T-helper 17 cell (primary cell): ENCODE measurements around the gene TULP1. TPM values are rescaled to one million over a fixed set of nuclear protein-coding genes. Genes with fewer than 3 reads are reported as not detected.
A peak's percentile ranks its signal among the peaks of the same experiment; 100 is the strongest.
"Not testable (repeated sequence)": the region's sequence is repeated elsewhere in the genome, so short reads cannot be mapped to it uniquely, and the experiment has no call there.

ENCODE experiments used
- ATAC-seq: fragments of 150-1000 bp; cut with Tn5 transposase; 2 replicates; pipeline ENCODE4 v1.10.0; 2021; ENCODE audit warnings: mild to moderate bottlenecking, moderate library complexity
- DNase-seq, 3 donors: peaks; one replicate each; pipeline versions ENCODE4 v3.0.0 to v3.0.0-alpha.2; 2020 to 2021
- H3K9me3 ChIP-seq: one replicate; pipeline ENCODE4 v1.7.0; 2013; ENCODE audit warnings: low read length, mild to moderate bottlenecking; ENCODE audit not compliant: control insufficient read depth, poor library complexity, severe bottlenecking
- H3K27ac Mint-ChIP-seq: one replicate; pipeline ENCODE4 v1.8.0; 2022; ENCODE audit warnings: mild to moderate bottlenecking, moderate library complexity, mixed read lengths
- H3K27me3 Mint-ChIP-seq: one replicate; pipeline ENCODE4 v1.8.0; 2022; ENCODE audit warnings: mixed read lengths
- H3K36me3 Mint-ChIP-seq: one replicate; pipeline ENCODE4 v1.8.0; 2022; ENCODE audit warnings: low read depth, mixed read lengths
- H3K4me1 Mint-ChIP-seq: one replicate; pipeline ENCODE4 v1.8.0; 2022; ENCODE audit warnings: mild to moderate bottlenecking, mixed read lengths
- H3K4me3 Mint-ChIP-seq: one replicate; pipeline ENCODE4 v1.8.0; 2022; ENCODE audit warnings: mild to moderate bottlenecking, moderate library complexity, mixed read lengths
- total RNA-seq, 4 donors: library from RNA in 2 of 4; stranded (reverse) in 2 of 4; gene quantifications; one replicate each; pipeline ENCODE4 v1.2.3 and lab custom pipeline; 2022 to 2026

TULP1 gene
- total RNA-seq, 2 donors from 2014 or later: not detected

GRCh38 chr6:35539223-35539622 lies 26.5 kb upstream of the TULP1 start:
- Mint-ChIP-seq H3K4me1 (peaks cover 4% of the 10 kb centered on the region), H3K27ac (no peak overlapping the region), H3K27me3 (peaks cover 6% of the 10 kb centered on the region), H3K36me3 (peaks cover 2% of the 10 kb centered on the region), H3K4me3 (no peak overlapping the region)
- DNase-seq (no peak), ATAC-seq (no peak)
- H3K9me3 ChIP-seq: no peaks in the 10 kb centered on the region

GRCh38 chr6:35535847-35536246 lies 23.2 kb upstream of the TULP1 start:
- not testable (repeated sequence) for H3K27me3 Mint-ChIP-seq, DNase-seq, ATAC-seq, H3K27ac Mint-ChIP-seq, H3K36me3 Mint-ChIP-seq, H3K4me3 Mint-ChIP-seq, H3K9me3 ChIP-seq, H3K4me1 Mint-ChIP-seq

GRCh38 chr6:35534407-35535170 lies 21.9 kb upstream of the TULP1 start:
- Mint-ChIP-seq H3K27me3 (peaks cover 9% of the 10 kb centered on the region), H3K36me3 (peaks cover 2% of the 10 kb centered on the region), H3K27ac (no peak overlapping the region), H3K4me3 (no peak overlapping the region), H3K4me1 (peaks cover 8% of the 10 kb centered on the region)
- ATAC-seq (no peak), DNase-seq (no peak)
- H3K9me3 ChIP-seq: no peaks in the 10 kb centered on the region

GRCh38 chr6:35533981-35534380 lies 21.3 kb upstream of the TULP1 start:
- DNase-seq: no peak
- Mint-ChIP-seq H3K27ac (no peak overlapping the region), H3K4me3 (no peak overlapping the region), H3K36me3 (peaks cover 2% of the 10 kb centered on the region), H3K27me3 (peaks cover 9% of the 10 kb centered on the region), H3K4me1 (peaks cover 8% of the 10 kb centered on the region)
- H3K9me3 ChIP-seq: no peaks in the 10 kb centered on the region
- no peak for ATAC-seq

- peaks cover 8% of the 10 kb centered on the region for H3K4me1 Mint-ChIP-seq
- no peak overlapping the region for H3K27ac Mint-ChIP-seq
- H3K27me3 Mint-ChIP-seq: peaks cover 9% of the 10 kb centered on the region
- H3K36me3 Mint-ChIP-seq: peaks cover 2% of the 10 kb centered on the region
- ATAC-seq (no peak), DNase-seq (no peak)
- no peaks in the 10 kb centered on the region for H3K9me3 ChIP-seq
- no peak overlapping the region for H3K4me3 Mint-ChIP-seq
Observed at GRCh38 chr6:35532126-35532525, 19.4 kb upstream of the TULP1 start.

- Mint-ChIP-seq H3K27ac (no peak overlapping the region), H3K4me1 (peaks cover 16% of the 10 kb centered on the region), H3K36me3 (no peaks in the 10 kb centered on the region), H3K27me3 (no peaks in the 10 kb centered on the region), H3K4me3 (no peak overlapping the region)
- H3K9me3 ChIP-seq: no peaks in the 10 kb centered on the region
- DNase-seq (no peak), ATAC-seq (no peak)
Observed at GRCh38 chr6:35524380-35525020, 11.8 kb upstream of the TULP1 start.

GRCh38 chr6:35522660-35523658 lies 10.3 kb upstream of the TULP1 start:
- ATAC-seq (peak; percentile 93), DNase-seq (peak; percentile 61 to 63 (median 63))
- Mint-ChIP-seq H3K4me3 (peak overlapping the region; percentile 62), H3K36me3 (no peaks in the 10 kb centered on the region), H3K4me1 (peaks cover 16% of the 10 kb centered on the region), H3K27me3 (no peaks in the 10 kb centered on the region), H3K27ac (peak overlapping the region; percentile 78)
- no peaks in the 10 kb centered on the region for H3K9me3 ChIP-seq

GRCh38 chr6:35522151-35522550 lies 9.5 kb upstream of the TULP1 start:
- H3K27ac Mint-ChIP-seq: peak overlapping the region; percentile 78
- H3K4me1 Mint-ChIP-seq: peaks cover 16% of the 10 kb centered on the region
- no peaks in the 10 kb centered on the region for H3K36me3 Mint-ChIP-seq
- no peaks in the 10 kb centered on the region for H3K9me3 ChIP-seq
- ATAC-seq (no peak), DNase-seq (no peak)
- H3K4me3 Mint-ChIP-seq: no peak overlapping the region
- no peaks in the 10 kb centered on the region for H3K27me3 Mint-ChIP-seq

GRCh38 chr6:35521235-35521634 lies 8.5 kb upstream of the TULP1 start:
- H3K4me3 Mint-ChIP-seq: no peak overlapping the region
- H3K36me3 Mint-ChIP-seq: no peaks in the 10 kb centered on the region
- ATAC-seq (no peak), DNase-seq (no peak)
- H3K4me1 Mint-ChIP-seq: peaks cover 16% of the 10 kb centered on the region
- no peak overlapping the region for H3K27ac Mint-ChIP-seq
- no peaks in the 10 kb centered on the region for H3K9me3 ChIP-seq
- H3K27me3 Mint-ChIP-seq: no peaks in the 10 kb centered on the region

GRCh38 chr6:35519313-35520015 lies 6.8 kb upstream of the TULP1 start:
- DNase-seq (no peak), ATAC-seq (no peak)
- Mint-ChIP-seq H3K4me3 (no peak overlapping the region), H3K4me1 (peaks cover 16% of the 10 kb centered on the region), H3K36me3 (no peaks in the 10 kb centered on the region), H3K27ac (peak overlapping the region; percentile 81), H3K27me3 (no peaks in the 10 kb centered on the region)
- no peaks in the 10 kb centered on the region for H3K9me3 ChIP-seq

GRCh38 chr6:35518566-35519312 lies 6.0 kb upstream of the TULP1 start:
- Mint-ChIP-seq H3K4me3 (no peak overlapping the region), H3K27ac (no peak overlapping the region), H3K27me3 (no peaks in the 10 kb centered on the region)

GRCh38 chr6:35517978-35518377 lies 5.3 kb upstream of the TULP1 start:
- H3K27me3 Mint-ChIP-seq, H3K4me3 Mint-ChIP-seq: not testable (repeated sequence)

More at GRCh38 chr6:35518566-35519312, 6.0 kb upstream of the TULP1 start:
- ATAC-seq (no peak), DNase-seq (no peak)
- no peaks in the 10 kb centered on the region for H3K9me3 ChIP-seq
- H3K36me3 Mint-ChIP-seq: no peaks in the 10 kb centered on the region
- H3K4me1 Mint-ChIP-seq: peaks cover 13% of the 10 kb centered on the region

More at GRCh38 chr6:35517978-35518377, 5.3 kb upstream of the TULP1 start:
- not testable (repeated sequence) for H3K27ac Mint-ChIP-seq, DNase-seq, ATAC-seq, H3K36me3 Mint-ChIP-seq, H3K9me3 ChIP-seq, H3K4me1 Mint-ChIP-seq
